ENCODE data around the gene LIMS2. TPM values are rescaled to one million over a fixed set of nuclear protein-coding genes. Genes with fewer than 3 reads are reported as not detected.

Gene LIMS2
- total RNA-seq, 4 donors from 2014 or later, result 34.5 to 198 (median 91.3) TPM

GRCh38 chr2:127721311-127721977, 46.1 kb upstream of the LIMS2 start:
- WGBS, 2 donors (ENCODE audit: low coverage in 1 of 2), result 90 to 100% methylated on average over 1 to 6 of the region's 6 CpGs
- Histone ChIP-seq H3K27ac (no peak overlapping the region), H3K27me3 (no peaks in the 10 kb centered on the region), H3K4me1 (no peaks in the 10 kb centered on the region), H3K9me3 (no peaks in the 10 kb centered on the region), H3K4me3 (no peak overlapping the region), H3K36me3 (peaks cover 0 to 41% (median 20%) of the 10 kb centered on the region in 4 donors)
- in situ Hi-C loops (cut with MboI; ENCODE audit: low pct_ligation_motif_present in 1 of 4, low pct_unique_long_range_greater_than_20kb in 1 of 4, low sequenced_read_pairs in 3 of 4), result no loop called here
- intact Hi-C loops (cut with DNase I; ENCODE audit: low total_unique reads), result loop anchor here (1.0 kb wide), 1 partner anchor 29 kb away; no protein-coding TSS in a partner anchor
- no peak for DNase-seq
- TF ChIP-seq POLR2AphosphoS5 (IDR thresholded peaks at IDR 0.05) (no peak), CTCF (IDR thresholded peaks at IDR 0.05) (no peak), EP300 (IDR thresholded peaks at IDR 0.05; ENCODE audit: low read depth) (no peak), POLR2A (IDR thresholded peaks at IDR 0.05) (no peak)

- 92% methylated on average over 9 of the region's 13 CpGs; no CpG with 5 or more reads in 1 of the 2 donors for WGBS, 2 donors (ENCODE audit: low coverage in 1 of 2)
- H3K36me3 ChIP-seq, result peaks cover 0 to 41% (median 20%) of the 10 kb centered on the region in 4 donors
- no peak overlapping the region for H3K27ac ChIP-seq
- no peaks in the 10 kb centered on the region for H3K9me3 ChIP-seq
- no peaks in the 10 kb centered on the region for H3K27me3 ChIP-seq
- in situ Hi-C loops (cut with MboI; ENCODE audit: low pct_ligation_motif_present in 1 of 4, low pct_unique_long_range_greater_than_20kb in 1 of 4, low sequenced_read_pairs in 3 of 4), result no loop called here
- intact Hi-C loops (cut with DNase I; ENCODE audit: low total_unique reads), result no loop called here
- H3K4me3 ChIP-seq, result no peak overlapping the region
- DNase-seq, result no peak
- TF ChIP-seq POLR2AphosphoS5 (IDR thresholded peaks at IDR 0.05) (no peak), CTCF (IDR thresholded peaks at IDR 0.05) (no peak), EP300 (IDR thresholded peaks at IDR 0.05; ENCODE audit: low read depth) (no peak), POLR2A (IDR thresholded peaks at IDR 0.05) (no peak)
- H3K4me1 ChIP-seq, result no peaks in the 10 kb centered on the region
These were observed 44.2 kb upstream of the LIMS2 start for GRCh38 chr2:127719301-127720218.

GRCh38 chr2:127718271-127718670, 42.9 kb upstream of the LIMS2 start:
- no peaks in the 10 kb centered on the region for H3K27me3 ChIP-seq
- H3K4me1 ChIP-seq, result no peaks in the 10 kb centered on the region
- intact Hi-C loops (cut with DNase I; ENCODE audit: low total_unique reads) (no loop called here), in situ Hi-C loops (cut with MboI; ENCODE audit: low pct_ligation_motif_present in 1 of 4, low pct_unique_long_range_greater_than_20kb in 1 of 4, low sequenced_read_pairs in 3 of 4) (no loop called here)
- TF ChIP-seq CTCF (IDR thresholded peaks at IDR 0.05) (no peak), POLR2A (IDR thresholded peaks at IDR 0.05) (no peak), EP300 (IDR thresholded peaks at IDR 0.05; ENCODE audit: low read depth) (no peak), POLR2AphosphoS5 (IDR thresholded peaks at IDR 0.05) (no peak)
- WGBS, 2 donors (ENCODE audit: low coverage in 1 of 2), result 97 to 100% methylated on average over 4 of the region's 4 CpGs
- H3K4me3 ChIP-seq, result no peak overlapping the region
- no peaks in the 10 kb centered on the region for H3K9me3 ChIP-seq
- no peak overlapping the region for H3K27ac ChIP-seq
- DNase-seq, result no peak
- peaks cover 0 to 46% (median 20%) of the 10 kb centered on the region in 4 donors for H3K36me3 ChIP-seq

GRCh38 chr2:127715778-127716449, 40.6 kb upstream of the LIMS2 start:
- 93 to 95% methylated on average over 10 to 14 of the region's 14 CpGs for WGBS, 2 donors (ENCODE audit: low coverage in 1 of 2)
- Histone ChIP-seq H3K27ac (no peak overlapping the region), H3K9me3 (no peaks in the 10 kb centered on the region), H3K36me3 (peaks cover 0 to 31% (median 11%) of the 10 kb centered on the region in 4 donors), H3K27me3 (no peaks in the 10 kb centered on the region), H3K4me1 (no peaks in the 10 kb centered on the region), H3K4me3 (no peak overlapping the region)
- in situ Hi-C loops (cut with MboI; ENCODE audit: low pct_ligation_motif_present in 1 of 4, low pct_unique_long_range_greater_than_20kb in 1 of 4, low sequenced_read_pairs in 3 of 4), result no loop called here
- no peak for DNase-seq
- intact Hi-C loops (cut with DNase I; ENCODE audit: low total_unique reads), result no loop called here
- TF ChIP-seq POLR2A (IDR thresholded peaks at IDR 0.05) (no peak), POLR2AphosphoS5 (IDR thresholded peaks at IDR 0.05) (no peak), CTCF (IDR thresholded peaks at IDR 0.05) (no peak), EP300 (IDR thresholded peaks at IDR 0.05; ENCODE audit: low read depth) (no peak)

Data from transverse colon (tissue), 4 donors.